Liver (tissue), 3 donors: Measurements from ENCODE around the gene MAMDC2.

Experiments used
- CTCF ChIP-seq: fragments of 150-350 bp; IDR thresholded peaks from 2 replicates; pipeline ENCODE4 v1.5.1; 2017; ENCODE audit warnings: improper control_type of control experiment, low read depth, low read length; ENCODE audit not compliant: missing input control
- GABPA ChIP-seq, 2 donors: IDR thresholded peaks in 1 of 2; conservative IDR thresholded peaks in 1 of 2; 2 replicates each; pipeline ENCODE4 v1.6.1; 2016; ENCODE audit warnings: antibody characterized with exemption in 2 of 2, mild to moderate bottlenecking in 1 of 2, moderate library complexity in 1 of 2
- HNF4G ChIP-seq: IDR thresholded peaks from 2 replicates; pipeline ENCODE4 v1.6.1; 2016; ENCODE audit warnings: antibody characterized with exemption
- JUND ChIP-seq, 2 donors: IDR thresholded peaks; 2 replicates each; pipeline ENCODE4 v1.6.1; 2016; ENCODE audit warnings: antibody characterized with exemption in 2 of 2
- RAD21 ChIP-seq, 2 donors: IDR thresholded peaks; 2 replicates each; pipeline ENCODE4 v1.6.1; 2016; ENCODE audit warnings: antibody characterized with exemption in 2 of 2, mild to moderate bottlenecking in 2 of 2
- REST ChIP-seq: IDR thresholded peaks from 2 replicates; pipeline ENCODE4 v1.6.1; 2016; ENCODE audit warnings: antibody characterized with exemption, mild to moderate bottlenecking
- TF ChIP-seq, protein P1 (sequence below): IDR thresholded peaks from 2 replicates; pipeline ENCODE4 v1.6.1; 2016; ENCODE audit warnings: antibody characterized with exemption
- donor health status: healthy.
- donor health status: healthy.

DNA sequence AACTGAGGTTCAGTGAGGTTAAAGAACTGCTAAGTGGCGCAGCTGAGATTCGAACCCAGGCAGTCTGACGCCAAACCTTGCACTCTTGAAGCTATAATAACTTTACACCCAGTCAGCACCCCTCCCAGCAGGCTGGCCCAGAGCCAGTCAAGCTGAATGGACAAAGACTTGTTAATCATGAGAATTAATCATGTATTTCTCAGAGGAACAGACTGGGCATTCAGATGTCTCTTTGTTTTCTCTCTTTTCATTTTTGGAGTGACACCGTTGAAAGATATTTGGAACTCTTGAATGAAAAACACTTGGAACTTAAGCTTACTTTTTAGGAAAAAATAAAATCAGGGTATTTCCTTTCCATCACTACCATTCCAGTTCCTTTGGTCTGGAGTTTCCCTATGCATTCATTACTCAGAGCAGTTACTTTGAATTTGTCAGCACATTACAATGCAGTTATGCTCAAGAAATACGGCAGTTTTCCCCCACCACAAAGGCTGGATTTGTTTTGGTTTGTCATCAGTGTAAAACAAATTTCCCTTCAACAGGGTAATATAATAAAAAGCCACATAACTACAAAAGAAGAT is 22.6 kb upstream of the MAMDC2 start:
- no peak for TF ChIP-seq JUND (IDR thresholded peaks at IDR 0.05)
- TF ChIP-seq, protein P1, sequence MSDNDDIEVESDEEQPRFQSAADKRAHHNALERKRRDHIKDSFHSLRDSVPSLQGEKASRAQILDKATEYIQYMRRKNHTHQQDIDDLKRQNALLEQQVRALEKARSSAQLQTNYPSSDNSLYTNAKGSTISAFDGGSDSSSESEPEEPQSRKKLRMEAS: no peak
- no peak for TF ChIP-seq HNF4G
- no peak for TF ChIP-seq CTCF
- TF ChIP-seq REST: no peak
- TF ChIP-seq GABPA (IDR thresholded peaks at IDR 0.05 in 1 of 2, conservative IDR thresholded peaks at IDR 0.05 in 1 of 2): no peak
- TF ChIP-seq RAD21 (IDR thresholded peaks at IDR 0.05): no peak
